AG04450 (cell line): ENCODE results near the gene PHF21B. TPM values are rescaled to one million over a fixed set of nuclear protein-coding genes. Genes with fewer than 3 reads are reported as not detected.

Experiments used
- CTCF ChIA-PET: fragments of 300-600, 350-600 bp; formaldehyde crosslinking; extraction: SDS; loops from one replicate; lab custom pipeline; 2022; ENCODE audit warnings: antibody characterized with exemption, inconsistent platforms; lab: Charles Lee
- POLR2A ChIA-PET: fragments of 350-600 bp; formaldehyde crosslinking; extraction: SDS; loops from one replicate; lab custom pipeline; 2021; ENCODE audit warnings: antibody characterized with exemption, inconsistent platforms; lab: Yijun Ruan, JAX
- DNase-seq: peaks from one replicate; pipeline ENCODE4 v3.0.0-alpha.2; 2011; ENCODE audit warnings: low read depth, low spot score
- H3K27ac ChIP-seq: one replicate; pipeline ENCODE4 v1.5.1; 2012; ENCODE audit warnings: low read depth, low read length, control low read depth
- H3K27me3 ChIP-seq: one replicate; pipeline ENCODE4 v1.6.0; 2012; ENCODE audit warnings: low read length; ENCODE audit not compliant: control insufficient read depth, insufficient read depth
- H3K4me3 ChIP-seq: 2 replicates; pipeline ENCODE4 v1.5.1; 2011; ENCODE audit warnings: mild to moderate bottlenecking, low read depth, low read length, control low read depth
- H3K9me3 ChIP-seq: 2 replicates; pipeline ENCODE4 v1.5.1; 2012; ENCODE audit warnings: low read length; ENCODE audit not compliant: control insufficient read depth, insufficient read depth
- CTCF ChIP-seq: IDR thresholded peaks from 2 replicates; pipeline ENCODE4 v1.5.1; 2011; ENCODE audit warnings: low read depth, low read length, control low read depth, inconsistent platforms
- polyA plus RNA-seq: library from polyadenylated mRNA; depleted of rRNA; stranded (reverse); fragments of >200 nt; gene quantifications from 2 replicates; pipeline ENCODE4 v1.2.3, GENCODE V29; 2011

Gene PHF21B
- polyA plus RNA-seq, 1 experiment: not detected

- H3K27me3 ChIP-seq: peaks cover 29% of the 10 kb centered on the region
- H3K9me3 ChIP-seq: peaks cover 4% of the 10 kb centered on the region; the same call in 1 of the 2 replicates
- no peak for DNase-seq
- no peak overlapping the region for H3K27ac ChIP-seq
- ChIA-PET CTCF (interaction anchor here (0.9 kb wide), 1 partner anchor 63 kb away, joined by 3 read pairs; no protein-coding TSS in a partner anchor), POLR2A (no interaction called here)
- H3K4me3 ChIP-seq: no peak overlapping the region
- TF ChIP-seq CTCF: no peak
Observed at GRCh38 chr22:45033136-45033535, 23.3 kb upstream of the PHF21B start.

- H3K27me3 ChIP-seq: peaks cover 25% of the 10 kb centered on the region
- TF ChIP-seq CTCF: no peak
- ChIA-PET POLR2A (no interaction called here), CTCF (no interaction called here)
- peaks cover 1% of the 10 kb centered on the region; the same call in 1 of the 2 replicates for H3K9me3 ChIP-seq
- no peak overlapping the region for H3K27ac ChIP-seq
- DNase-seq: no peak
- no peak overlapping the region for H3K4me3 ChIP-seq
Observed at GRCh38 chr22:45031629-45032403, 22.0 kb upstream of the PHF21B start.

GRCh38 chr22:45029501-45029900, 19.7 kb upstream of the PHF21B start:
- CTCF ChIA-PET: no interaction called here
- no peak for DNase-seq
- POLR2A ChIA-PET: no interaction called here
- no peaks in the 10 kb centered on the region for H3K9me3 ChIP-seq
- no peak overlapping the region for H3K27ac ChIP-seq
- peaks cover 13% of the 10 kb centered on the region for H3K27me3 ChIP-seq
- no peak for TF ChIP-seq CTCF
- H3K4me3 ChIP-seq: no peak overlapping the region

- no peaks in the 10 kb centered on the region for H3K9me3 ChIP-seq
- CTCF ChIA-PET: no interaction called here
- POLR2A ChIA-PET: no interaction called here
- no peak overlapping the region for H3K27ac ChIP-seq
- H3K4me3 ChIP-seq: no peak overlapping the region
- DNase-seq: no peak
- no peak for TF ChIP-seq CTCF
- peaks cover 25% of the 10 kb centered on the region for H3K27me3 ChIP-seq
Observed at GRCh38 chr22:45026511-45026910, 16.7 kb upstream of the PHF21B start.

GRCh38 chr22:45023431-45023830, 13.6 kb upstream of the PHF21B start:
- Histone ChIP-seq H3K27ac (no peak overlapping the region), H3K27me3 (peaks cover 24% of the 10 kb centered on the region), H3K9me3 (no peaks in the 10 kb centered on the region), H3K4me3 (no peak overlapping the region)
- ChIA-PET POLR2A (no interaction called here), CTCF (no interaction called here)
- no peak for TF ChIP-seq CTCF
- no peak for DNase-seq
